K562 (cell line): ENCODE data around the gene GPAT3. TPM values are rescaled to one million over a fixed set of nuclear protein-coding genes. Genes with fewer than 3 reads are reported as not detected.

Source experiments
- ATAC-seq: fragments of 200-7000 bp; cut with Tn5 transposase; 3 replicates; pipeline ENCODE4 v1.9.1; 2020; ENCODE audit warnings: moderate library complexity
- BruUV-seq: library from RNA; stranded (reverse); fragments of 400-500 nt; replicated peaks from 2 replicates; lab custom pipeline; 2021; lab: Mats Ljungman, UMichigan
- CTCF ChIA-PET: fragments of 300-600 bp; formaldehyde crosslinking; extraction: SDS; loops from one replicate; lab custom pipeline; 2021; ENCODE audit warnings: low intra/inter-chr PET ratio; lab: Yijun Ruan, JAX
- POLR2A ChIA-PET: fragments of 300-600, 350-650 bp; sonication (Branson Sonifier 250); formaldehyde crosslinking; extraction: SDS; loops from one replicate; lab custom pipeline; 2021; ENCODE audit warnings: antibody characterized with exemption, inconsistent platforms; lab: Yijun Ruan, JAX
- DNase-seq, 4 experiments: peaks; one replicate each; pipeline versions ENCODE4 v3.0.0 to v3.0.0-alpha.2; 2011 to 2018; ENCODE audit warnings: low spot score in 3 of 4, mixed read lengths in 3 of 4; ENCODE audit errors: extremely low read depth in 1 of 4
- FAIRE-seq: peaks from 2 replicates; lab custom pipeline; 2011; peaks lifted over from hg19 to GRCh38; lab: Jason Lieb, UNC
- H2AFZ ChIP-seq: 2 replicates; pipeline ENCODE4 v1.6.0; 2011; ENCODE audit warnings: low read depth, low read length, control low read depth, inconsistent platforms
- H3K27ac ChIP-seq: fragments of 200-600 bp; 3 replicates; pipeline ENCODE4 v1.8.0; 2011; ENCODE audit warnings: low read depth, mild to moderate bottlenecking, control low read depth, inconsistent platforms, low read length, moderate library complexity, mixed read lengths; ENCODE audit errors: extremely low read depth
- H3K27me3 ChIP-seq, 2 experiments: fragments of 300-600 bp in 1 of 2; 2 replicates in 1 of 2; 3 replicates in 1 of 2; pipeline versions ENCODE4 v1.6.0 to v1.8.0; 2011; ENCODE audit warnings: inconsistent platforms in 2 of 2, low read length in 2 of 2, mild to moderate bottlenecking in 1 of 2, mixed read lengths in 1 of 2, moderate library complexity in 1 of 2; ENCODE audit not compliant: control insufficient read depth in 2 of 2, insufficient read depth in 2 of 2
- H3K36me3 ChIP-seq: fragments of 300-600 bp; 3 replicates; pipeline ENCODE4 v1.8.0; 2011; ENCODE audit warnings: mild to moderate bottlenecking, low read length, inconsistent platforms; ENCODE audit not compliant: control insufficient read depth, insufficient read depth
- H3K4me1 ChIP-seq, 2 experiments: fragments of 200-600 bp in 1 of 2; replicated peaks in 1 of 2; 2 replicates in 1 of 2; 3 replicates in 1 of 2; pipeline versions ENCODE4 v1.5.1 to v1.8.0; 2011; ENCODE audit warnings: inconsistent platforms in 2 of 2, low read length in 2 of 2, mild to moderate bottlenecking in 1 of 2, mixed read lengths in 1 of 2, moderate library complexity in 1 of 2; ENCODE audit not compliant: control insufficient read depth in 2 of 2, insufficient read depth in 2 of 2
- H3K4me2 ChIP-seq: 2 replicates; pipeline ENCODE4 v1.6.1; 2011; ENCODE audit warnings: low read length, control low read depth, inconsistent platforms, mixed read lengths; ENCODE audit not compliant: insufficient read depth
- H3K4me3 ChIP-seq: fragments of 200-600 bp; sonication (generic), shearing (Covaris generic); 2 replicates; pipeline ENCODE4 v1.5.1; 2016; ENCODE audit warnings: control low read depth, inconsistent platforms
- H3K79me2 ChIP-seq: fragments of 200-600 bp; 3 replicates; pipeline ENCODE4 v1.8.0; 2011; ENCODE audit warnings: low read length, inconsistent platforms; ENCODE audit not compliant: control insufficient read depth, insufficient read depth
- H3K9ac ChIP-seq, 2 experiments: 2 replicates each; pipeline versions ENCODE4 v1.6.0 to v1.6.1; 2011; ENCODE audit warnings: low read depth in 2 of 2, low read length in 2 of 2, control low read depth in 1 of 2, inconsistent platforms in 1 of 2, mild to moderate bottlenecking in 1 of 2, mixed read lengths in 1 of 2; ENCODE audit not compliant: insufficient read depth in 1 of 2
- H3K9me1 ChIP-seq: one replicate; pipeline ENCODE4 v1.6.0; 2011; ENCODE audit warnings: inconsistent platforms, mild to moderate bottlenecking, low read length, moderate library complexity; ENCODE audit not compliant: control insufficient read depth, insufficient read depth
- H3K9me3 ChIP-seq: replicated peaks from 2 replicates; pipeline ENCODE4 v1.5.1; 2011; ENCODE audit warnings: low read depth, low read length, inconsistent platforms; ENCODE audit not compliant: control insufficient read depth, insufficient read depth
- H4K20me1 ChIP-seq: replicated peaks from 2 replicates; pipeline ENCODE4 v1.6.1; 2011; ENCODE audit warnings: low read length, inconsistent platforms, mixed read lengths; ENCODE audit not compliant: control insufficient read depth, insufficient read depth
- CBX3 ChIP-seq, 2 experiments: IDR thresholded peaks; 1 replicate in 1 of 2; 2 replicates in 1 of 2; pipeline ENCODE4 v1.6.1; 2012; ENCODE audit warnings: inconsistent platforms in 2 of 2, low read length in 2 of 2, borderline replicate concordance in 1 of 2, control low read depth in 1 of 2
- CHD1 ChIP-seq: fragments of 200-600 bp; sonication (generic); IDR thresholded peaks from one replicate; pipeline ENCODE4 v1.6.1; 2012; ENCODE audit warnings: mild to moderate bottlenecking, moderate library complexity, low read length, inconsistent platforms
- CREM ChIP-seq: IDR thresholded peaks from 2 replicates; pipeline ENCODE4 v1.6.1; 2014; ENCODE audit warnings: antibody characterized with exemption, low read depth
- CXXC5 ChIP-seq: fragments of 250-450 bp; sonication (Bioruptor Pico); IDR thresholded peaks from 2 replicates; pipeline ENCODE4 v1.8.0; 2022; ENCODE audit warnings: inconsistent platforms, mild to moderate bottlenecking, moderate library complexity
- FOXK1 ChIP-seq: sonication (generic); formaldehyde crosslinking; IDR thresholded peaks from 2 replicates; pipeline ENCODE4 v1.8.0; 2022; ENCODE audit warnings: missing genetic modification reagents, mild to moderate bottlenecking, borderline replicate concordance
- GABPB1 ChIP-seq: sonication (generic); formaldehyde crosslinking; IDR thresholded peaks from 2 replicates; pipeline ENCODE4 v1.8.0; 2022; ENCODE audit warnings: mild to moderate bottlenecking, missing genetic modification reagents
- HNRNPL ChIP-seq: fragments of 200-400 bp; formaldehyde crosslinking; IDR thresholded peaks from 2 replicates; pipeline ENCODE4 v1.6.1; 2017; ENCODE audit warnings: low read depth, mild to moderate bottlenecking, low read length
- KLF10 ChIP-seq: fragments of 250-450 bp; sonication (Bioruptor Pico); IDR thresholded peaks from 2 replicates; pipeline ENCODE4 v1.6.1; 2021; ENCODE audit warnings: matching md5 sums
- MAFG ChIP-seq: fragments of 450-650 bp; conservative IDR thresholded peaks from 2 replicates; pipeline ENCODE4 v1.6.1; 2016; ENCODE audit warnings: missing genetic modification characterization, missing compliant biosample characterization
- NFIC ChIP-seq: fragments of 450-650 bp; IDR thresholded peaks from 2 replicates; pipeline ENCODE4 v1.6.1; 2017; ENCODE audit warnings: mild to moderate bottlenecking, inconsistent platforms
- NR2C2 ChIP-seq, 2 experiments: fragments of 200-800 bp in 1 of 2; sonication (Bioruptor generic) in 1 of 2; sonication (generic) in 1 of 2; formaldehyde crosslinking in 1 of 2; IDR thresholded peaks; 2 replicates each; pipeline versions ENCODE4 v1.6.1 to v1.8.0; 2016 to 2022; ENCODE audit warnings: mild to moderate bottlenecking in 1 of 2, missing compliant biosample characterization in 1 of 2, missing genetic modification characterization in 1 of 2, missing genetic modification reagents in 1 of 2
- PKNOX1 ChIP-seq: fragments of 450-650 bp; IDR thresholded peaks from 2 replicates; pipeline ENCODE4 v1.6.1; 2016
- RCOR1 ChIP-seq, 2 experiments: IDR thresholded peaks; 2 replicates each; pipeline ENCODE4 v1.6.1; 2012; ENCODE audit warnings: low read depth in 2 of 2, low read length in 2 of 2, borderline replicate concordance in 1 of 2, improper control_type of control experiment in 1 of 2
- ZNF280A ChIP-seq: fragments of 450-650 bp; IDR thresholded peaks from 2 replicates; pipeline ENCODE4 v1.6.1; 2018; ENCODE audit warnings: mild to moderate bottlenecking, low read depth; ENCODE audit not compliant: partially characterized antibody
- ZSCAN29 ChIP-seq: fragments of 450-650 bp; IDR thresholded peaks from 2 replicates; pipeline ENCODE4 v1.6.1; 2017
- in situ Hi-C: fragments of 300-500 bp; cut with MboI; formaldehyde crosslinking; loops from 4 replicates; pipeline ENCODE4 v1.15.0; 2018; ENCODE audit warnings: inconsistent platforms, mixed read lengths
- intact Hi-C: fragments of 100-400 bp; cut with micrococcal nuclease; formaldehyde crosslinking; loops from 2 replicates; pipeline ENCODE4 v1.14.2; 2022
- polyA plus RNA-seq, 8 experiments: library from polyadenylated mRNA; depleted of rRNA in 4 of 8; stranded (reverse) in 5 of 8; unstranded in 3 of 8; fragments of >200 nt; fragmentation: Nextera tagmentation in 2 of 8; fragmentation: Illumina TruSeq in 1 of 8; extraction: Ambion mirVana in 2 of 8; extraction: Trizol in 1 of 8; gene quantifications; 2 replicates each; pipeline versions ENCODE4 v1.2.1 to v1.2.3, GENCODE V29; 2011 to 2014; ENCODE audit warnings: inconsistent platforms in 1 of 8, missing spikeins in 1 of 8
- total RNA-seq, 7 experiments: library from RNA; depleted of rRNA in 6 of 7; stranded (reverse); fragments of >200 nt in 6 of 7; fragmentation: Illumina TruSeq in 2 of 7; extraction: Trizol in 2 of 7; gene quantifications; 2 replicates each; pipeline versions ENCODE4 v1.2.1 to v1.2.3, GENCODE V29; 2011 to 2021; ENCODE audit warnings: low replicate concordance in 1 of 7
- TF ChIP-seq, protein P1 (sequence below): fragments of 250-450 bp; sonication (Bioruptor Pico); IDR thresholded peaks from 2 replicates; pipeline ENCODE4 v1.4.0; 2020; ENCODE audit warnings: mild to moderate bottlenecking, moderate library complexity
- TF ChIP-seq, protein P2 (sequence below), 2 experiments: IDR thresholded peaks; 2 replicates each; pipeline ENCODE4 v1.6.1; 2012; ENCODE audit warnings: improper control_type of control experiment in 2 of 2, low read depth in 2 of 2, low read length in 2 of 2, borderline replicate concordance in 1 of 2

Gene GPAT3
- total and polyA plus RNA-seq, 9 of the 15 experiments (the other 6 are each of a cell fraction or from before 2014, with no cell fraction given): 4.1 to 16.1 (median 13.1) TPM

DNA sequence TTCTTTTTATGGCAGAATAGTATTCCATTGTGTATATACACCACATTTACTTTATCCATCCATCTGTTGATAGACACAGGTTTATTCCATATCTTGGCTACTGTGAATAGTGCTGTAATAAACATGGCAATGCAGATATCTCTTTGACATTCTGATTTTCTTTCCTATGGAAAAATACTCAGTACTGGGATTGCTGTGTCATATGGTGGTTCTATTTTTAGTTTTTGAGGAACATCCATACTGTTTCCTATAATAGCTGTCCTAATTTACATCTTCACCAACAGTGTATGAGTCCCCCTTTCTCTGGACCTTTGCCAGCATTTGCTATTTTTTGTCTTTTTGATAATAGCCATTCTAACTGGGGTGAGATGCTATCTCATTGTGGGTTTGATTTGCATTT is 73.5 kb downstream of the GPAT3 start:
- no peaks in the 10 kb centered on the region for H3K9me1 ChIP-seq
- in situ Hi-C loops: no loop called here
- no TSS peak for BruUV-seq
- no peaks in the 10 kb centered on the region for H4K20me1 ChIP-seq
- ChIA-PET POLR2A (interaction anchor here (0.6 to 0.9 kb wide), 2 partner anchors 11 to 59 kb away, joined by 3 read pairs; no protein-coding TSS in a partner anchor), CTCF (no interaction called here)
- no peak overlapping the region for H3K4me3 ChIP-seq
- DNase-seq (no peak), ATAC-seq (no peak), FAIRE-seq (peak; percentile 40)
- H3K9me3 ChIP-seq: no peaks in the 10 kb centered on the region; the same call in none of the 2 replicates
- no peaks in the 10 kb centered on the region for H3K27me3 ChIP-seq
- H3K27ac ChIP-seq: no peak overlapping the region
- H3K36me3 ChIP-seq: no peaks in the 10 kb centered on the region
- H3K4me2 ChIP-seq: no peak overlapping the region
- H3K79me2 ChIP-seq: no peaks in the 10 kb centered on the region
- no peak overlapping the region for H3K9ac ChIP-seq
- intact Hi-C loops: no loop called here
- H2AFZ ChIP-seq: no peak overlapping the region
- H3K4me1 ChIP-seq: no peaks in the 10 kb centered on the region
- TF ChIP-seq HNRNPL (no peak), NR2C2 (CRISPR knock-in tag; IDR thresholded peaks at IDR 0.05) (no peak), NR2C2 (tag; IDR thresholded peaks at IDR 0.05) (no peak), CBX3 (IDR thresholded peaks at IDR 0.05; ENCODE audit: borderline replicate concordance in 1 of 2, low read length in 2 of 2) (no peak), ZNF280A (no peak), RCOR1 (IDR thresholded peaks at IDR 0.05; ENCODE audit: borderline replicate concordance in 1 of 2, low read depth in 2 of 2, low read length in 2 of 2) (no peak), CHD1 (no peak), CREM (no peak), KLF10 (no peak), PKNOX1 (peak; percentile 32; the same call in 1 of the 2 replicates), GABPB1 (no peak), CXXC5 (CRISPR knock-in tag) (no peak), FOXK1 (CRISPR knock-in tag) (no peak), NFIC (peak; percentile 43), ZSCAN29 (no peak), MAFG (tag) (no peak)
- TF ChIP-seq, protein P1, sequence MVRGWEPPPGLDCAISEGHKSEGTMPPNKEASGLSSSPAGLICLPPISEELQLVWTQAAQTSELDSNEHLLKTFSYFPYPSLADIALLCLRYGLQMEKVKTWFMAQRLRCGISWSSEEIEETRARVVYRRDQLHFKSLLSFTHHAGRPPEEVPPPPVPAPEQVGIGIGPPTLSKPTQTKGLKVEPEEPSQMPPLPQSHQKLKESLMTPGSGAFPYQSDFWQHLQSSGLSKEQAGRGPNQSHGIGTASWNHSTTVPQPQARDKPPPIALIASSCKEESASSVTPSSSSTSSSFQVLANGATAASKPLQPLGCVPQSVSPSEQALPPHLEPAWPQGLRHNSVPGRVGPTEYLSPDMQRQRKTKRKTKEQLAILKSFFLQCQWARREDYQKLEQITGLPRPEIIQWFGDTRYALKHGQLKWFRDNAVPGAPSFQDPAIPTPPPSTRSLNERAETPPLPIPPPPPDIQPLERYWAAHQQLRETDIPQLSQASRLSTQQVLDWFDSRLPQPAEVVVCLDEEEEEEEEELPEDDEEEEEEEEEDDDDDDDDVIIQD (CRISPR knock-in tag): no peak
- TF ChIP-seq, protein P2, sequence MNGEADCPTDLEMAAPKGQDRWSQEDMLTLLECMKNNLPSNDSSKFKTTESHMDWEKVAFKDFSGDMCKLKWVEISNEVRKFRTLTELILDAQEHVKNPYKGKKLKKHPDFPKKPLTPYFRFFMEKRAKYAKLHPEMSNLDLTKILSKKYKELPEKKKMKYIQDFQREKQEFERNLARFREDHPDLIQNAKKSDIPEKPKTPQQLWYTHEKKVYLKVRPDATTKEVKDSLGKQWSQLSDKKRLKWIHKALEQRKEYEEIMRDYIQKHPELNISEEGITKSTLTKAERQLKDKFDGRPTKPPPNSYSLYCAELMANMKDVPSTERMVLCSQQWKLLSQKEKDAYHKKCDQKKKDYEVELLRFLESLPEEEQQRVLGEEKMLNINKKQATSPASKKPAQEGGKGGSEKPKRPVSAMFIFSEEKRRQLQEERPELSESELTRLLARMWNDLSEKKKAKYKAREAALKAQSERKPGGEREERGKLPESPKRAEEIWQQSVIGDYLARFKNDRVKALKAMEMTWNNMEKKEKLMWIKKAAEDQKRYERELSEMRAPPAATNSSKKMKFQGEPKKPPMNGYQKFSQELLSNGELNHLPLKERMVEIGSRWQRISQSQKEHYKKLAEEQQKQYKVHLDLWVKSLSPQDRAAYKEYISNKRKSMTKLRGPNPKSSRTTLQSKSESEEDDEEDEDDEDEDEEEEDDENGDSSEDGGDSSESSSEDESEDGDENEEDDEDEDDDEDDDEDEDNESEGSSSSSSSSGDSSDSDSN (IDR thresholded peaks at IDR 0.05; ENCODE audit: borderline replicate concordance in 1 of 2, low read depth in 2 of 2, low read length in 2 of 2): no peak
